GM19397 (cell line): ENCODE results near the gene HOXA13.

ENCODE experiments used
- ATAC-seq: cut with Tn5 transposase; IDR thresholded peaks from one replicate; pipeline ENCODE4 v1.9.1; 2021; ENCODE audit warnings: mild to moderate bottlenecking, moderate library complexity; ENCODE audit not compliant: unreplicated experiment

Gene HOXA13

GRCh38 chr7:27171637-27172314, 28.1 kb downstream of the HOXA13 start:
- ATAC-seq: no peak

GRCh38 chr7:27171325-27171636, 28.6 kb downstream of the HOXA13 start:
- ATAC-seq: no peak

GRCh38 chr7:27170426-27171324, 29.2 kb downstream of the HOXA13 start:
- no peak for ATAC-seq

GRCh38 chr7:27169658-27170425, 30.0 kb downstream of the HOXA13 start:
- ATAC-seq: no peak

GRCh38 chr7:27168265-27168947, 31.5 kb downstream of the HOXA13 start:
- no peak for ATAC-seq

GRCh38 chr7:27167916-27168264, 32.0 kb downstream of the HOXA13 start:
- ATAC-seq: no peak

GRCh38 chr7:27166531-27167505, 33.1 kb downstream of the HOXA13 start:
- no peak for ATAC-seq

GRCh38 chr7:27165996-27166530, 33.8 kb downstream of the HOXA13 start:
- no peak for ATAC-seq

- ATAC-seq: no peak
Measured at GRCh38 chr7:27165089-27165995, 34.5 kb downstream of the HOXA13 start, which contains the start of gene HOXA9. Gene HOXA9, minus strand, starts transcription at chr7:27165537. Its CDS starts 80 bp downstream, at chr7:27165457.

- ATAC-seq: no peak
Measured at GRCh38 chr7:27164367-27165088, 35.4 kb downstream of the HOXA13 start.

GRCh38 chr7:27164045-27164366, 35.9 kb downstream of the HOXA13 start:
- ATAC-seq: no peak

- no peak for ATAC-seq
Measured at GRCh38 chr7:27163288-27164044, 36.4 kb downstream of the HOXA13 start.

- no peak for ATAC-seq
Measured at GRCh38 chr7:27162561-27163287, 37.2 kb downstream of the HOXA13 start.

GRCh38 chr7:27161721-27162560, 38.0 kb downstream of the HOXA13 start:
- ATAC-seq: no peak

GRCh38 chr7:27161214-27161720, 38.6 kb downstream of the HOXA13 start:
- no peak for ATAC-seq
